GM21447 (cell line): ENCODE data around the gene ADAP1.

Experiments
- ATAC-seq: cut with Tn5 transposase; IDR thresholded peaks from one replicate; pipeline ENCODE4 v1.9.1; 2021; ENCODE audit not compliant: unreplicated experiment

The ADAP1 gene

GRCh38 chr7:869348-869747, 85.1 kb downstream of the ADAP1 start:
- no peak for ATAC-seq

- no peak for ATAC-seq
These were observed 86.3 kb downstream of the ADAP1 start for GRCh38 chr7:868189-868486.

DNA sequence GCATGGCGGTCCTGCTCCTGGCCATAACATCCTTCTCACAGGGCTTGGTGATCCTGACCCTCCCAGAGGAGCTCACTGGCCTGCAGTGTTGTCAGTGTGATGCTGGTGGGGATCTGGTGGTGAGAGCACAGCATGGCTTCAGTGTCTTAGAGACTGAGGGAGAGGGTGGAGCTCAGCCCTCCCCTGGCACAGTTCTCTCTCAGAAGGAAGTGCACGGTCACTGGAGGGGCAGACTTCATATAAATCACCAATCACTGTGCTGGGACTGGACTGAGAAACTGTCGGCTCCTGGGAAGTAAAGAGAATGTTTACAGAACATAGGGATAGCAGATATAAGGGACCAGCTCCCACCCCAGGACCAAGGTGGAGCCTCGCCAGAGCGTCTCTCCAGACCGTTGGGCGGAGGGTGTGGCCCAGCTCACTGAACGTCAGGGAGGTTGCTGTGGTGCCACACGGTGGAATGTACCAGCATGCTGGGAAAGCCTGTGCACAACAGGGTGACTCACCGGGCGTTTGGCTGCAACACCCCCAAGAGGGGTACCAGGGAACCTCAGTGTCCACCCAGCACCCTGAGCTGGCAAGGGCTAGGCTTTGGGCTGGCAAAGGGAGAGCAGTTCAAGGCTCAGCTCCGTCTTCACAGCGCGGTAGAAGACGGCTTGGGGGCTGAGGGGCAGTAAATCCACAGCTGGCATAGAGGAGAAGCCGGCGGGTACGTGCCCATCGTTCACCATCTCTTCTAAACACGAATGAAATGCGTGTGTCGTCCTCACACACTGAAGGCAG, 86.9 kb downstream of the ADAP1 start:
- ATAC-seq = no peak

- ATAC-seq = no peak
These were observed 87.5 kb downstream of the ADAP1 start for GRCh38 chr7:867001-867405.

DNA sequence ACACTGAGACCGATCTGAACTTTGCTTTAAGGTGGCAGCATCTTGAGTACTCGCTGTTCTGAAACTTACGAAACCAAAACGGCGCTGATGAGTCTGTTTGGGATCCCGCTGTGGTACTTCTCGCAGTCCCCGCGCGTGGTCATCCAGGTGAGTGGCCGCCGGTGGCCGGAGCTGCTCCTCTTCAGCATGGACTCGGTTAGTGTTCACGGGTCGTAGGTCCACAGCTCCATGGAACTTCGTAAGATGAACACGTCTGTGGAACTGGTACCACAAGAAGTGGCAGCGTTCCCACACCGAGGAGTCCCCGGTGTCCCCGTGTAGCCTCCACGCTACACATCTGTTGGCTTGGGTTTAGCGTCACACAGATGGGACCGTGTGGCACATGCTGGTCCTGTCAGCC, 88.6 kb downstream of the ADAP1 start:
- no peak for ATAC-seq

- ATAC-seq = no peak
These were observed 91.4 kb downstream of the ADAP1 start for GRCh38 chr7:863106-863505.

- no peak for ATAC-seq
These were observed 92.3 kb downstream of the ADAP1 start for GRCh38 chr7:862157-862556.

DNA sequence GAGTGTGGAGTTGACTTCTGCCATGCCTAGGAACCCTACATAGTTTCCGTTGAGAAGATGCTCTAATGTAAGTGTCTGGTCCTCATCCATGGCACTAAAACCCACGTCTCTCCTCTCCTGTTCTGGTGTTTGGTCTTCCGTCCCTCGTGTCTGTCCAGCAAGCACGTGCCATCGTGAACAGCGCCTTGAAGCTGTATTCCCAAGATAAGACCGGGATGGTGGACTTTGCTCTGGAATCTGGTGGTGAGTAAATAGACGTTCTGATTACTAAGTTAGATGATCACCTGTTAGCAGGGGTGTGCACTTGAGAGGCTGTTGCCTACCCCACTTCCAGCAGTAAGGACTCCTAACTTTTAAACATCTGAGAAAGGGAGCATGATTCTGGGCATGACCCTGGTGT, 93.3 kb downstream of the ADAP1 start:
- no peak for ATAC-seq

GRCh38 chr7:860149-860548, 94.3 kb downstream of the ADAP1 start:
- no peak for ATAC-seq

DNA sequence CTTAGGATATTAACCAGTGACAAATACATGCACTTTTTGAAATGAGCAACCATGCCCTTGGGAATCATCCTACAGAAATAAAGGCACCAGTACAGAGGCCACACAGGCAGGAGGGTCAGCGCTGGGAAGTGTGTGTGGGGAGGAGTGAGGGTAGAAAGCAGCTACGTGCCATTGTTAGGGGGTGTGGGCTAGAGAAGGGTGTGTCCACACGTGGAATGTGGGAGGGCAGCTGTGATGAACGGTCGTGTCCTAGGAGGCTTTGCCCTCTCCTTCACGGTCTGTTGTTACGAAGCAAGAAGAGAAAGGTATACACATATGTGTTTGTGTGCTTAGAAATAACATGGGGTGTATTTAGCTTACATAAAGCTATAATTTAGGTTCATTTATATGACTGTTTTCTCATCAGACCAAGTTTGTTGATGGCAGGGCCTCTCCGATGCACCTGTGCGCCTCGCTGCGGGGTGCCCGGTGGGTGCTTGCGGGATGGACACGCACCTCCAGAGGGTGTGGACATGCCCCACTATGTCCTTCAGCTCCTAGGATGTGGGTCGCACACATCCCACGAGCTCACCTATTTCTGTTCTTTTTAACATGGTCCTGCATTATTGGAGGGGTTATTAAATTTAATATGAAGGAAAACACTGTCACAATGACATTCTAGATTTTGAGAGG, 95.0 kb downstream of the ADAP1 start:
- no peak for ATAC-seq

DNA sequence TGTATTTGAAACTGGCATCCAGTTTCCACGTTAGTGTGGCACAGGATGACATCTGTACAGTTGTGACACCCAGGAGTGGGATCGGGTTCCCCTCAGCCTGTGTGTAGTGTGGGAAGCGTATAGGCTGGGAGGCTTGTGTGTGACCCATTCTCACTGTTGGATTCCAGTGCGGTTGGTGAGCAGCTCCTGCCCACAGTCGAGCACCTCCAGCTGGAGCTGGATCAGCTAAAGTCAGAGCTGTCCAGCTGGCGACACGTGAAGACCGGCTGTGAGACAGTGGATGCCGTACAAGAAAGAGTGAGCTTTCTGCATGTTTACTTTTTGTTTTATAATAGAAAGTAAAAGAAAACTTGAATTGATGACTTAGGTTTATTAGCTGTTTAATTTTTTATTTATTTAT, 96.8 kb downstream of the ADAP1 start:
- ATAC-seq = no peak

GRCh38 chr7:856444-857095, 97.9 kb downstream of the ADAP1 start:
- ATAC-seq = no peak

DNA sequence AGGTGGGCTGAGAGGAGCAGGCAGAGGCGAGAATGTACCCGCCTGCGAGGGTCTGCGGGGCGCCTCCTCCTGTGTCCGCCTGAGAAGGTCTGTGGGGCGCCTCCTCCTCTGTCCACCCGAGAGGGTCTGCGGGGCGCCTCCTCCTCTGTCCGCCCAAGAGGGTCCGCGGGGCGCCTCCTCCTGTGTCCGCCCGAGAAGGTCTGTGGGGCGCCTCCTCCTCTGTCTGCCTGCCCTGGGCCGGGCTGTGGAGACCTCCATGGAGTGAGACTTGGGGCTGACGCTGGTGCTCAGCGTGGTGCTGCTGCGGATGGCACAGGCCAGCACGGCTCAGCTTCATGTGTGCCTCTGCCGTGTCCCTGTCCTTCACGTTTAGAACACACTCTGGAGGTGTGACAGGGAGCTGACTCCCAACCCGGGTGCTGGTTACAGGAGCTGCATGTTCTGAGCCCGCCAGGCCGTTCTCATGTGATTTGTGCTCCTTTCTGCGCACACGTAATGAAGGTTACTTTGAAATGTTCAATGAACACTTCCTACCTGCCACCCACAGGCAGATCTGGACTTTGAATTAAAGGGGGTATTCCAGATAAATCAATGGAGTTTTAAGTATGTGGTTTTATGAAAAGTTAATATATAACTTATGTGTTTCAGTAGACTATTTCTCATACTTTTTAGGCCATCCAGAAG, 98.7 kb downstream of the ADAP1 start:
- ATAC-seq = no peak

DNA sequence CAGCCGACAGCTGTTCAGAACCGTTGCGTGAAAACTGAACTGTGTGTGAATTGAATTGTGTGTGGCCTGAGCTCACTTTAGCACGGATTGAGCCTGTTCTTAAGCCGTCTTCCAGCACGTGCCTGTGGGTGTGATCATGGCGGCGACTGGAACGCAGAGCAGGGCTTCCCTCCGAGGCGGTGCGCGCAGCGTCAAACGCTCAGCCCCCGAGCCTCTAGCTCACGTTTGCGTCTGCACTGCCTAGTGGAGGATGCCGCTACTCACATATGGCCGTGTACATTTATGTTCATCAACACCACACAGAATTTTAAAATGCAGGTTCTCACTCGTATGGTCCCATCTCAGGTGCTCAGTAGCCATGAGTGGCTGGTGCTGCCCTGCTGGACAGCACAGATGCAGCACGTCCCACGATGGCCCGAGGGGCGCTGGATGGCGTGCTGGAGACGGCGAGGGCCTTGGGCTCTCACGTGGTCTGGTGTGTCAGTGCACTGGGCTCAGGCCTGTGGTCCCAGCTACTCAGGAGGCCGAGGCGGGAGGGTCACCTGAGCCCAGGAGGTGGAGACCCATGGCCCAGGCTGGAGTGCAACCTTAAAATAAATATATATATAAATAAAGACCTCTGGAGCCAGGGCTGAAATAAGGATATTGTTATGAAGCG, 100.2 kb downstream of the ADAP1 start:
- no peak for ATAC-seq

DNA sequence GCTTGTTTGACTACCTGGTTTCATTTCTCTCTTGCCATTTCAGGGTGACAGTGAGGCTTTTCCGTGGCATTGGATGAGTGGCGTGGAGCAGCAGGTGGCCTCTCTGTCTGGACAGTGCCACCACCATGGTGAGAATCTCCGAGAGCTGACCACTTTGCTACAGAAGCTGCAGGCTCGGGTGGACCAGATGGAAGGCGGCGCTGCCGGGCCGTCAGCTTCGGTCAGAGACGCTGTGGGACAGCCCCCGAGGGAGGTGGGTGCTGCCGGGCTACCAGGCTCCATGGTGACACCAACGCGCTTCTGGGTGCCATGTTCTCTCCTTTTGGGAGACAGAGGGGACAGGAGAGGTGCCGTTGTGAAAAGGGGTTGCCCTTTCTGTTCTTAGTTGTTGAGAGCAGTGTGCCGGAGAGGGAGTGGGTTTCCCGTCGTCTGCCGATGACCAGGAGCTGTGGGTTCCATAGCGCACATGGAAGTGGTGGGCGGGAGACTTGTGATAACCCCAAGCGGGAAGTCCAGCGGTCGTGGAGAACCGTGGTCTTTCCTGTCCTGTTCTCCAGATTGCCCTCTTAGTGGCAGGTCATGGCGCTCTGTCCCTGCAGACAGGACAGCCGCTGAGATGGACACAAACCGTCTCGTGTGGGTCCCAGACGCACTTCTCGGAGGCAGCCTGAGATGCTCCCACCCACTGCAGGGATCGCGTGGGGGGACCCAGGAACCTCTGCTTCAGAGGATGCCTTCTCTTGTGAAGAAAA, 100.9 kb downstream of the ADAP1 start:
- no peak for ATAC-seq

GRCh38 chr7:851204-851603, 103.3 kb downstream of the ADAP1 start:
- ATAC-seq = no peak

DNA sequence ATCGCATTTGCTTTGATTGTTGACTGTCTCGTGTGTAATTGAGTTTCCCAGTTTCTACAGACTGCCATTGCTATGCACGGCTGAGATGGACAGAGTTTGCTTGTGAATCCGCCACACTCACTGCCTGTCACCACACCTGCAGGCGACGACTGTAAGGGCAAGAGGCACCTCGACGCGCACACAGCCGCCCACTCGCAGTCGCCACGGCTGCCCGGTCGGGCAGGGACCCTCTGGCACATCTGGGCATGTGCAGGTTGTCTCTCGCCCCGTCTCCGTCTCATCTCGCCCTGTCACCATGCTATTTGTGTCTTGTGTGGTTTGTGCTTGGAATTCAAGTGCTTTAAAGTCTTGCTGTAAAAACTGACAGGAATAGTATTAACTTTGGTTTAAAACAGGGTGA, 104.7 kb downstream of the ADAP1 start:
- no peak for ATAC-seq

DNA sequence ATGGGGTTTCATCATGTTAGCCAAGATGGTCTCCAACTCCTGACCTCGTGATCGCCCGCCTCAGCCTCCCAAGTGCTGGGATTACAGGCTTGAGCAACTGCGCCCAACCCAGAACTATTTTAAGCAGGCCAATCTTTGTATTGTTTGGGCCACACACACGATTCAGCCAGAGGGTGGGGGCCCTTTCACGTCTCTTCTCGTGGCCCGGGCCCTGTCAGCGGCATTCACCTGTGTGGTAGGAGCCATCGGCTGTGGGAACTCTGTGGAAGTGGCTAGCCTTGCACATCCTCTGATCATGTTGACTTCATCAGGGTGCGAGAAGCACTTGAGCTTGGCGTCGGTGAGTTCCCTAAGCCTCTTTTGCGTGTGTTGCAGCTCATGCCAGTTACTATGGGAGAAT, 105.3 kb downstream of the ADAP1 start:
- ATAC-seq = no peak
